GM12892 (cell line): ENCODE measurements around the gene CACNB4.

Experiments used
- POLR2A ChIP-seq: IDR thresholded peaks from 2 replicates; pipeline ENCODE4 v1.6.1; 2011; ENCODE audit warnings: low read depth, low read length, control low read depth
- POLR2AphosphoS5 ChIP-seq: IDR thresholded peaks from 2 replicates; pipeline ENCODE4 v1.6.1; 2011; ENCODE audit warnings: low read depth, low read length, control low read depth
- TAF1 ChIP-seq: IDR thresholded peaks from 2 replicates; pipeline ENCODE4 v1.6.1; 2011; ENCODE audit warnings: low read depth, mild to moderate bottlenecking, control low read depth, low read length, borderline replicate concordance

DNA sequence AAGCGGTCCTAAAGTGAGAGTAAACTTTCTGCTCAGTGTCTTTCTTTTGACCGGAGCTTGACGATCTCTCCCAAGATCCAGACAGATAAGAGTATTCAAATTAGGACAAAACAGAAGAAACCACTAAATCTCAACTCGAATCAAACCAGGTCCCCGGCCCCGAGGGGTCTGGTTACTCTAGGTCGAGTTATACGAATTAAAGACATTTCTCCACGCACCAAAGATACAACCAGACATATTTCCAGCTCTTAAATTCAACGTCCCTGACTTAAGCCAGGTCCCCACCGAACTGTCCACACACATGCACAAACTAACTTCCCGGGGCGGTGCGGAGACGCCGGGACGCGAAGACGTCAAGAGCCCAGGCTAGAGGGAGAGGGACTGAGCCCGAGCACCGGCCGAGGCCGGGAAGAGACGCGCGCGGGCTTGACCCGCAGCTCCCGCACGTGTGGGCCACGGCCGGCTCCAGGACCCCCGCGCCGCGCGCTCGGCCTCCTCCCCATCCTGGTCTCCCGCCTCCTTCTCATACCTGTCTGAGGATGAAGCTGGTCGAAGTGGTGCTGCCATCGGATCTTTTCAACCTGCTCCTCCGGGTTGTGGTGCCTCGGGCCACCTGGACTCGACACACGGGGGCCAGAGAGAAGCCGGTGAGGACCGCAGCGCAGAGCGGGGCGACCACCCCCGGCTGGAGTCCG lies 896 bp downstream of the CACNB4 start:
- TF ChIP-seq POLR2A (no peak), POLR2AphosphoS5 (no peak), TAF1 (no peak)
